Lung (tissue), 12 donors: ENCODE data around the gene SLC5A9. TPM values are rescaled to one million over a fixed set of nuclear protein-coding genes. Genes with fewer than 3 reads are reported as not detected.

ENCODE experiments used
- ATAC-seq: fragments of 200-7000 bp; cut with Tn5 transposase; one replicate; pipeline ENCODE4 v1.9.1; 2020; ENCODE audit warnings: moderate number of reproducible peaks; ENCODE audit not compliant: insufficient read depth, low FRiP score
- DNase-seq, 3 donors: peaks; one replicate each; pipeline ENCODE4 v3.0.0-alpha.2; 2013 to 2017
- H3K27ac ChIP-seq, 2 donors: one replicate each; pipeline ENCODE4 v1.5.1; 2013; ENCODE audit warnings: mild to moderate bottlenecking in 2 of 2, moderate library complexity in 2 of 2, control low read depth in 1 of 2, inconsistent platforms in 1 of 2, low read depth in 1 of 2, low read length in 1 of 2
- H3K27me3 ChIP-seq, 3 donors: one replicate each; pipeline ENCODE4 v1.5.1; 2013; ENCODE audit warnings: low read length in 2 of 3; ENCODE audit not compliant: control insufficient read depth in 3 of 3, insufficient read depth in 3 of 3
- H3K36me3 ChIP-seq, 4 donors: one replicate each; pipeline ENCODE4 v1.5.1; 2013; ENCODE audit warnings: low read length in 4 of 4, mild to moderate bottlenecking in 1 of 4, moderate library complexity in 1 of 4; ENCODE audit not compliant: control insufficient read depth in 4 of 4, insufficient read depth in 4 of 4
- H3K4me1 ChIP-seq, 5 donors: one replicate each; pipeline ENCODE4 v1.5.1; 2013; ENCODE audit warnings: low read length in 5 of 5, mild to moderate bottlenecking in 2 of 5, moderate library complexity in 1 of 5; ENCODE audit not compliant: control insufficient read depth in 5 of 5, insufficient read depth in 5 of 5
- H3K4me3 ChIP-seq: one replicate; pipeline ENCODE4 v1.5.1; 2013; ENCODE audit warnings: mild to moderate bottlenecking, control low read depth, moderate library complexity
- H3K9ac ChIP-seq, 2 donors: one replicate each; pipeline ENCODE4 v1.5.1; 2013; ENCODE audit warnings: low read length in 2 of 2, control low read depth in 1 of 2; ENCODE audit not compliant: insufficient read depth in 1 of 2
- H3K9me3 ChIP-seq, 4 donors: one replicate each; pipeline ENCODE4 v1.5.1; 2013; ENCODE audit warnings: low read length in 3 of 4, mild to moderate bottlenecking in 1 of 4, moderate library complexity in 1 of 4; ENCODE audit not compliant: control insufficient read depth in 4 of 4, insufficient read depth in 3 of 4
- WGBS, 2 donors: extraction: QIAGEN DNeasy Blood & Tissue Kit; methylation state at CpG; one replicate each; pipeline ENCODE4 v1.1.7; 2013; 5-methylcytosine and 5-hydroxymethylcytosine counted together
- polyA plus RNA-seq, 2 donors: library from polyadenylated mRNA; stranded (reverse); fragments of 200-250 nt; gene quantifications; one replicate each; pipeline ENCODE4 v1.2.1, GENCODE V29; 2013
- total RNA-seq, 2 donors: library from RNA; depleted of rRNA in 1 of 2; stranded (reverse); fragments of >200 nt in 1 of 2; gene quantifications; one replicate each; pipeline ENCODE4 v1.2.1, GENCODE V29; 2014 to 2021
- TF ChIP-seq, protein P1 (sequence below): IDR thresholded peaks from 2 replicates; pipeline ENCODE4 v1.5.1; 2012; ENCODE audit warnings: mild to moderate bottlenecking; ENCODE audit errors: control extremely low read depth, extremely low read depth
- donor health status: control.
- donor health status: control.
- donor health status: Bipolar disorder and iron deficiency.
- donor health status: healthy.
- donor health status: DM: yes; HTN: yes; CAD: no.

SLC5A9 gene
- total and polyA plus RNA-seq, 4 donors, result 1.4 to 20.3 (median 3.0) TPM

DNA sequence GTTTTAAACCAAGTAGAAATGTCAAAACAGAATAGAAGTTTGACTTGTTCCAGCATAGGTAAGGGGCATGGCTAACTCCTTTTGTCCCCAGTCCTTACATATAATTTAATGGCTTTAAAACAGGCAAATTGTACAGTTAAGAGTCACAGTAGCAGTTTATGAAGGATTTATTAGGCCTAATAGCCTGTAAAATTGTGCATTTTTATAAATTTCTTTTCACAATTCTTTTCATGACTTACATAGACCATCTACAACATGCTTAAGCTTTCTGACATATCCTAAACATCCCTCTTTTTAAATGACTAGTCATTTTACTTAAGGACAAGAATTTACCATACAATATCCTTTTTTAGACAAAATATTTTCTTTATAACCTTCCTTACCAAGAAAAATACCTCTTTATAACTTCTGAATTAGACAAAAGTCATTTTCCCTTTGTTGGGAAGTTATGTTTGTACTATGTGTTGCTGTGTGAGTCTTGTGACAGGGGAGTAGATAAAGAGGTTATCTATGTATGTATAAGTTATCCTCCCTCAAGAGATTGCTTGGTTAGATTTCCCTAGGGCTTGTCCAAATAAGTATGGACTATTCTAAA, 34.5 kb upstream of the SLC5A9 start:
- no peak overlapping the region for H3K9ac ChIP-seq
- no peaks in the 10 kb centered on the region for H3K4me1 ChIP-seq
- no peak for ATAC-seq
- H3K36me3 ChIP-seq, result no peaks in the 10 kb centered on the region
- H3K27ac ChIP-seq, result no peak overlapping the region
- peaks cover 0 to 3% (median 0%) of the 10 kb centered on the region in 3 donors for H3K27me3 ChIP-seq
- H3K4me3 ChIP-seq, result no peak overlapping the region
- TF ChIP-seq, protein P1, sequence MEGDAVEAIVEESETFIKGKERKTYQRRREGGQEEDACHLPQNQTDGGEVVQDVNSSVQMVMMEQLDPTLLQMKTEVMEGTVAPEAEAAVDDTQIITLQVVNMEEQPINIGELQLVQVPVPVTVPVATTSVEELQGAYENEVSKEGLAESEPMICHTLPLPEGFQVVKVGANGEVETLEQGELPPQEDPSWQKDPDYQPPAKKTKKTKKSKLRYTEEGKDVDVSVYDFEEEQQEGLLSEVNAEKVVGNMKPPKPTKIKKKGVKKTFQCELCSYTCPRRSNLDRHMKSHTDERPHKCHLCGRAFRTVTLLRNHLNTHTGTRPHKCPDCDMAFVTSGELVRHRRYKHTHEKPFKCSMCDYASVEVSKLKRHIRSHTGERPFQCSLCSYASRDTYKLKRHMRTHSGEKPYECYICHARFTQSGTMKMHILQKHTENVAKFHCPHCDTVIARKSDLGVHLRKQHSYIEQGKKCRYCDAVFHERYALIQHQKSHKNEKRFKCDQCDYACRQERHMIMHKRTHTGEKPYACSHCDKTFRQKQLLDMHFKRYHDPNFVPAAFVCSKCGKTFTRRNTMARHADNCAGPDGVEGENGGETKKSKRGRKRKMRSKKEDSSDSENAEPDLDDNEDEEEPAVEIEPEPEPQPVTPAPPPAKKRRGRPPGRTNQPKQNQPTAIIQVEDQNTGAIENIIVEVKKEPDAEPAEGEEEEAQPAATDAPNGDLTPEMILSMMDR, result no peak
- peaks cover 0 to 14% (median 5%) of the 10 kb centered on the region in 4 donors for H3K9me3 ChIP-seq
- no peak for DNase-seq

DNA sequence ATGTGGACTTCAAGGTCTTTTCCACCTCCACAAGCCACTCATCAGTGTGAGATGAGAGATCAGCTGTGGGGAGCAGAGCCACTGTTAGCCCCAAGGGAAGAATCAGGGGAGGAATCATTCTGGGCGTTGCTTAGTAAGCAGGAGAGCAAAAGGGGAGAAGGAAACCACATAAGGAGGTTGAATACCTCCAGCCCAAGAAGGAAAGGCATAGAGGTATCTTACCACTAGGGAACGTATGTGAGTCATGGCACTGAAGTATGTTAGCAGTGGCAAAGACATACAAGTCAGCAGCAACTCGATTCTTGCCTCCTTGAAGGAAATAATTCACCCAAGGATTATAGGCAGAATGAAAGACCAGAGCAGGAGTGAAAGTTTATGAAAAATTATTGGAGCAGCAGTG, 31.6 kb upstream of the SLC5A9 start:
- peaks cover 0 to 14% (median 5%) of the 10 kb centered on the region in 4 donors for H3K9me3 ChIP-seq
- H3K27me3 ChIP-seq, result peaks cover 0 to 3% (median 0%) of the 10 kb centered on the region in 3 donors
- H3K9ac ChIP-seq, result no peak overlapping the region
- H3K4me1 ChIP-seq, result no peaks in the 10 kb centered on the region
- H3K4me3 ChIP-seq, result no peak overlapping the region
- DNase-seq, result no peak
- TF ChIP-seq, protein P1, result no peak
- no peaks in the 10 kb centered on the region for H3K36me3 ChIP-seq
- H3K27ac ChIP-seq, result no peak overlapping the region
- no peak for ATAC-seq
- 63 to 88% methylated on average over 3 of the region's 3 CpGs for WGBS, 2 donors

DNA sequence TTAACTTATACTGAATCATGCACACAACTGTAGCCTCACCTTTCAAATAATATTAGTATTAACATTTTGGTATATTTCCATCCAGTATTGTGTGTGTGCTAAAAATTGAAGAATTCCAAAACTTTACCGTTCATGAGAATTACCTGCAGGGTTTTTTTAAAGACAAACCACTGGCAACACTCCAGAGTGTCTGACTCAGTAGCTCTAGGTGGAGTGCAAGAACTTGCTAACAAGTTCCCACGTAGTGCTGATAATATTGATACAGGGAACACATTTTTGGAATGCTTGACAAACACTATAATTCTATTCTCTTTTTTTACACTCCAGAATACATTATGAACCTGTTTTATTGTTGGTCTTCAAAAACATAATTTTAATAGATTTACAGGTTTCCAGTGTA, 27.7 kb upstream of the SLC5A9 start:
- Histone ChIP-seq H3K4me1 (peaks cover 0 to 4% (median 0%) of the 10 kb centered on the region in 5 donors), H3K9me3 (no peaks in the 10 kb centered on the region), H3K9ac (no peak overlapping the region), H3K4me3 (no peak overlapping the region), H3K27me3 (no peaks in the 10 kb centered on the region), H3K27ac (no peak overlapping the region), H3K36me3 (no peaks in the 10 kb centered on the region)
- WGBS, 2 donors, result 58 to 92% methylated on average over 2 of the region's 2 CpGs
- DNase-seq (no peak), ATAC-seq (no peak)
- TF ChIP-seq, protein P1, result no peak

DNA sequence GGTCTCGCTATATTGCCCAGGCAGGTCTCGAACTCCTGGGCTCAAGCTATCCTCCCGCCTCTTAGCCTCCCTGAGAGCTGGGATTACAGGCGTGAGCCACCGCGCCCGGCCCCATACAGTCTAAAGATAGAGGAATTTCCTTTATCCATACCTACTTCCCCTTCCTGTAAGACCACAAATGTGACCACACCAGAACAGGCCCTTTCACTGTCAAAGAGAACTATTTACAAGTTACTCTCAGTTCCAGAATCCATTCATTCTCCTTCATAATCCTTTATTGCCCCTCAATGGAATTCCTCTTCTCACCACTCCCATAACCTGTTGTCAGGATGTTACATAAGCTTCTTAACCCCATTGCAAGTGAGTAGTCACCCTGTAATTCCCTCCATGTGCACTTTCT, 26.3 kb upstream of the SLC5A9 start:
- Histone ChIP-seq H3K9ac (no peak overlapping the region), H3K9me3 (no peaks in the 10 kb centered on the region), H3K36me3 (no peaks in the 10 kb centered on the region), H3K27ac (no peak overlapping the region), H3K4me3 (no peak overlapping the region), H3K4me1 (peaks cover 0 to 8% (median 0%) of the 10 kb centered on the region in 5 donors), H3K27me3 (no peaks in the 10 kb centered on the region)
- TF ChIP-seq, protein P1, result no peak
- WGBS, 2 donors, result 16 to 42% methylated on average over 5 to 6 of the region's 7 CpGs
- DNase-seq (no peak), ATAC-seq (no peak)
